Activated CD8-positive, alpha-beta memory T cell treated with anti-CD3 and anti-CD28 coated beads for 36 hours (primary cell): ENCODE data around the gene SIGLEC7. TPM values are rescaled to one million over a fixed set of nuclear protein-coding genes. Genes with fewer than 3 reads are reported as not detected.

Experiments
- CTCF ChIA-PET: fragments of 350-600 bp; sonication (Branson Sonifier 250); formaldehyde crosslinking; loops from one replicate; lab custom pipeline; 2021; ENCODE audit warnings: antibody characterized with exemption; lab: Charles Lee
- POLR2A ChIA-PET: fragments of 350-600 bp; sonication (Branson Sonifier 250); formaldehyde crosslinking; loops from one replicate; lab custom pipeline; 2021; ENCODE audit warnings: antibody characterized with exemption; lab: Charles Lee
- total RNA-seq, 2 experiments: library from RNA; stranded (reverse); gene quantifications; one replicate each; pipeline ENCODE4 v1.2.3, GENCODE V29; 2021

SIGLEC7 gene
- total RNA-seq, 2 experiments from 2014 or later, result not detected

DNA sequence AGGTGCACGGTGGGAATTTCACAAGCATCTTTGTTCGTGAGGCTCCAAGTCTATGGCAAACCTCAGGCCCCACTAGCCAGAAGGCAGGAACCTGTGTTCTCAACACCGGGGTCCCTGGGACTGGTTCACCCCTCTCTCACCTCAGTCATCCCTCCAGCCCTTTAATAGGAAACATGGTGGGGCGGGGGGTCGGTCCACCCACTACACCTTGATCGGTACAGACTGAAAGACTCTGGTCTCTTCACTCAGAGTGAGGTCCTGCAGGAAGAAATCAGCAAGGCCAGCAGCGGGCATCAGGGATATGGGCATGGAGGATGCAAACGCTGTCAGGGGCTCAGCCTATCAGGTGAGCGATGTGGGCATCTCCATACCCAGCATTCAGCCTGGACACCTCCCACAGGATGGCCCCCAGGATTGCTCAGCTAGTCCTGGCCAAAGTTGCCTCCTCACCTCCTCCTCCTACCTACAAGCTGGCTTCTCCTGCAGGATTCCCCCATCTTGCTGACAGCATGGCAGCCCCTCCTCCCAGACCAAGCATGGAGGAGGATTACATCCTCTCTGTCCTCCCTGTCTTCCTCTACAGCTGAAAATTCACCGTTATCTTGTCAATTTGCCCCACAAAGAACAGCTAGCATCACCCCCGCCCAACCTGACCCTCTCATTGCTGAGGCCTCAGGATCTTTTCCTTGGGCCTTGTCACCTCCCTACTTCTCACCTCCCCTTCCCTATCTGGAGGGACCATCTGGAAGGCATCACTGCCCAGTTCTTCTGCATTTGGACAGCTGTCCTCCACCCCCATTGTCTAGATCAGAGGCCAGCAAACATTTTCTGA is 45.5 kb downstream of the SIGLEC7 start:
- POLR2A ChIA-PET, result no interaction called here

DNA sequence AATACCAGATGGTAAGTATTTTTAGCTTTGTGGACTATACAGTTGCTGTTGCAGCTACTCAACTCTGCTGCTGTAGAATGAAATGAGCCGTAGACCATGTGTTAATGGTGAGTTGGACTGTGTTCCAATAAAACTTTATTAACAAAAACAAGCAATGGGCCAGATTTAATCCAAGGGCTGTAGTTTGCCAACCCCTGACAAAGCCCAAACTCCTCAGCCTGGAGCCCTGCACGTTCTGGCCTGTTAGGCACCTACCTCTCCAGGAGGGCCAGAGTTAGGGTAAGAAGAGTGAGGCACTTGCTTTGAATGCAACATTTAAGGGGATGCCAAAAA is 46.1 kb downstream of the SIGLEC7 start:
- ChIA-PET CTCF (interaction anchor here (1.2 kb wide), 1 partner anchor 93 kb away, joined by 3 read pairs; no protein-coding TSS in a partner anchor), POLR2A (no interaction called here)

More for the DNA sequence above, 45.5 kb downstream of the SIGLEC7 start:
- CTCF ChIA-PET, result interaction anchor here (1.2 kb wide), 1 partner anchor 93 kb away, joined by 3 read pairs; no protein-coding TSS in a partner anchor

DNA sequence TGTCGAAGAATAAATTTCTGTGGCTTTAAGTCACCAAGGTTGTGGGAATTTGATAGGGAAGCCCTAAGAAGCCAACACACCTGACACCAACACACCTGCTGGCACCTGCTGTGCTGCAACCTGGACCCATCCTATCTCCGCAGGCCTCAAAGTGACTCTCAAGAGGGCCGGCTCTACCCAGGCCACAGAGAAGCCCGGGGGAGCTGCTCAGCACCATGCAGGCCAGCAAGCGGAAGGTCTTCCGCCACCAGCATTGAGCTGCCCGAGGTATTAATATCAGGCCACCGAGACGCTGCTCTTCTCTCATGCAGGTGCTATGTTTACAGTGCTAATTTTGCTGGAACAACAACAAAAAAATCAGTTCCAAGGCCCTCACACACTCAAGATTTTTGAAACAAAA is 50.6 kb downstream of the SIGLEC7 start:
- POLR2A ChIA-PET, result no interaction called here
- CTCF ChIA-PET, result no interaction called here

DNA sequence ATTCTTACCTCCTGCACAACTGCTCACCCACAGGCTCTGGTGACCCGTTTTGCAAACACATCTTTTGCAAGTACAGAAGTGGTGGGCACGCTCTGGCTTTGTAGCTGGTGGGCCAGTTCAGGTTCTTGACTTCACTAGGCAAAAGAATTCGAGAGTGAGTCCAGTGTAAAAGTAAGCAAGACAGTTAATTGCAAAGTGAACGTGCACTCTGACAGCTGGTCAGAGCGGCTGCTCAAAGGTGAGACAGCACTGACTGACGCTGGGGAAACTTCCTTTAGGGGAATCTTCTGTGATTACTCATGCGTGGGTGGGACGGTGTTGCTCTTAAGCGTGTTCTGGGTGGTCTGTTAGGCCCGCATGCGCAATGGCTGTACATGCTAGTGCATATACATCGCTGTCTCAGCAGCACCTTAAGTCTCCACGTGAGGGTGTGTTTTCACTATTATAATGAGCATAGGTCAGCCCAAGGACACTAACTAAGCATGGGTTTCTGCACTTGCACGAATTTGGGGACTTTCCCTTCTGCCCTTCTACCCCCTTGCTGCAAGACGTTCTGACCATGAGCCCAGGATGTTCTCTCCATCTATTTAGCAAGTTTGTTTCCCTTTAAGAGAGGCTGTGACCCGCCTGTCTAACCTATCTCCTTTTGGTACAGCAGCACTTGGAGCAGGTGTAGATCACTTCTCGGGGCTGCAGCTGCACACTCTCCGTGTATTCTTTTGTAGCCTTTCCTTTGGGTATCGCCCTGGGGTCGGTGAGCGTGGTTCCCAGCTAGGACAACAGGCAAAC is 52.6 kb downstream of the SIGLEC7 start:
- POLR2A ChIA-PET, result no interaction called here
- CTCF ChIA-PET, result no interaction called here

DNA sequence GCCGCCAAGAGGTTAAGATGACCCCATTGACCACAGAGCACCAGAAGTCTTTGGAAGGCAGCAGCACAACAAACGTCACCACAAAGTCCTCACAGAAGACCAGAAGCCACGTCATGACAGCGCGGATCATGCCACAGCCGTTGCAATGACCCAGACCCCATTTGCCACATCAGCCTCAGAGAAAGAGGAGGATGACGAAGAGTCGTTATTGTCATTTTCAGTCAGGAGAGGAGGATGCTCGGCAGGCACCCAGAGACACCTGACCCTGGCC is 53.1 kb downstream of the SIGLEC7 start:
- CTCF ChIA-PET, result no interaction called here
- POLR2A ChIA-PET, result no interaction called here

DNA sequence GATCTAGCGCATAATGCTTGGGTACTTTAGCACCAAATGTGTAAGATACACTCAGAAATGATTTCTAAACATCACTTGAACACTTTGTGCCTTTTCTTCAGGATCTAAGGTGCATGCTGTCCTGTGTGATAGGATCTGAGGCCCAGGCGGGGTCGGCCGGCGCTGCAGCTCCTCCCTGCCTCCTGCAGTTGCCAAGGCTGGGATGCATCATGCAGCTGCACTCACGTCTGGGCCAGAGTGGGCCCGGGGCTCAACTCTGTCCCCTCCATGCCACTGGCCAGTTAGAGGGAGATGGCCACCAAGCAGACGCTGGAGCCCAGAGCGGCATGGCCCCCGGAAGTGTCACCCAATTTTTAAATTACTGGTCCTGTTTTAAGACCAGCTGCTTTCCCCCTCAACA is 53.5 kb downstream of the SIGLEC7 start:
- ChIA-PET POLR2A (no interaction called here), CTCF (no interaction called here)

DNA sequence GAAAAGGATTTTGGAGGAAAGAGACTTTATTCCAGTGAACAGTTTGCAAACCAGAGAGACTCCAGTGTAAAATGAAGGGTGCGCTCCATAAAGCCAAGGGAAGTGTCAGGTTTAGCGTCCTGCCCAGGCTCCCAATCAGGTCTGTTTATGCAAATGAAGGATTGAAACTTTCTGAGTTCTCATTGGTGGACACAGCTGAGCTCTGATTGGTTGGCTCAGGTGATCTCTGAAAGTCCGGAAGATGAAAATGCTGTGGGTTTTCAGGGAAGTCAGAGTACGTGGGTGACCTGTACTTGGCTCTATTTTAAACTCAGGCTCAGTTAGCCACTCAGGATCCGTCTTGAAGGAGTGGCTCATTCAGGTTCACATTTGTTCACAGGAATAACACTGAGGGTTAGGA is 54.1 kb downstream of the SIGLEC7 start:
- ChIA-PET POLR2A (no interaction called here), CTCF (no interaction called here)

DNA sequence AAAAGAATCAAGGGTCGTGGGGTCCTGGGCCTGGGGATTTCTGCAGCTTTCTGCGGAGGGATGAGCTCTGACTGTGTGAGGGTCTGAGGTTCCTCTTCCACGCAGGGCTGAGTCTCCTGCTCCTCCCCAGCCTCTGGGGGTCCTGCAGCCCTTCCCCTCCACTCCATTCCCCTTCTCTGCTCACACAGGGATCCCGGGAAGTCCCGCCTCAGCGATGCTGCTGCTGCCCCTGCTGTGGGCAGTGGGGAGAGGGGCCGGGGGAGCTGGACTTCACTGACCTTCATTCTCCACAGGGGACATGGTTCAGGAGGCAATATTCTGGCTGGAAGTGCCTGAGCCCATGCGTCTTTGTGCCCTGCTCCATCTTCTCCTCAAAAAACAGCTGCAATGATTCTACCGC is 56.5 kb downstream of the SIGLEC7 start:
- POLR2A ChIA-PET, result no interaction called here
- CTCF ChIA-PET, result no interaction called here

DNA sequence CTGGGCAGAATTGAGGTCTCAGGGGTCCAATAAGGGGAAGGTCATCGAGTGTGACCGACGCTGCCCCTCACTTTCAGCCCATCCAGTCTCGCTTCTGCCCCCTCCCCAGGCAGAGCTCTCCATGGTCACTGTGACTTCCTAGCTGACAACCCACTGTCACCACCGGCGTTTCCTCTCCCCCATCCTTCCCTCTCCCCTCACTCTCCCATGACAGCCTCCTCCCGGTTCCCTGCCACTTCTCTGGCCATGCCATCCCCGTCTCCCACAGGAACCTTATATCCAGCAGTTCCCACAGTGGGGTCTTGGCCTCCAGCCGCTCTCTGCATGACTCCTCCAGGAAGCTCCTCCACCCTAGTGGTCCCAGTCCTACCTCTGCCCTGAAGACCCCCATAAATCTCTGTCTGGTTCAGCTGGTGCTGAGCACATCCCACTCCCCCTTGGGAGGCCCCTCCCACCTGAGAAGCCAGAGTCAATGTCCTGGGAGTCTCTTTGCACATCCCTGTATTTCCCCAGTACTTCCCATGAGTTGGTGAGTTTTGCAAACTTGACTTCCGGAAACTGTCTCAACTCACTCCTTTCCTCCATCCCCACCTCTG is 58.1 kb downstream of the SIGLEC7 start:
- CTCF ChIA-PET, result no interaction called here
- POLR2A ChIA-PET, result no interaction called here

DNA sequence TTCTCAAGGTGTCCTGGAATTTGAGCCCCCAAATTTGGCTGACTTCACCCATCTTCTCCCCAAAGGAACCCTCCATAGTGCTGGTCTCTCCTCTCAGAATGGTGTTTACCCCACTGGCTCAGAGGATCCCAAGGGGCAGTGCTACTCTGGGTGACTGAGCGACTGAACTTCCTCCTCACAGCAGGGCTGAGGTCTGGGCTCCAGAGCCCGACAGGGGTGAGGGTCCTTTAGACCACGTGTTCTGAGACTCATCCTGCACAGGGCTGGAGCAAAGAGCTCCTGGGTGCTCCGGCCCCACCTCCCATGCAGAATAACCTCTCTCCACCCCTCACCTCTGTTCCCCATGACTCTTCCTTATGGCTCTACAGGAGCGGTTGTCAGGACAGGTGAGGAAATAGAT is 59.6 kb downstream of the SIGLEC7 start:
- ChIA-PET POLR2A (no interaction called here), CTCF (no interaction called here)

Other genes starting within 250 kb of the SIGLEC7 start
- gene KLK4, start 230.9 kb upstream of the SIGLEC7 start, total RNA-seq, result not detected
- not detected for gene KLK5, start 189.3 kb upstream of the SIGLEC7 start, total RNA-seq
- not detected for gene KLK6, start 172.7 kb upstream of the SIGLEC7 start, total RNA-seq
- gene KLK7, start 158.4 kb upstream of the SIGLEC7 start, total RNA-seq, result not detected
- gene KLK8, start 140.7 kb upstream of the SIGLEC7 start, total RNA-seq, result not detected
- not detected for gene KLK10, start 122.6 kb upstream of the SIGLEC7 start, total RNA-seq
- not detected for gene KLK11, start 115.7 kb upstream of the SIGLEC7 start, total RNA-seq
- gene KLK12, start 107.3 kb upstream of the SIGLEC7 start, total RNA-seq, result not detected
- gene KLK13, start 77.2 kb upstream of the SIGLEC7 start, total RNA-seq, result not detected
- gene KLK14, start 59.4 kb upstream of the SIGLEC7 start, total RNA-seq, result under 1 TPM; 0.21 to 0.57 TPM
- 10 to 100 TPM; 11.5 to 12.1 TPM for gene CTU1, start 33.9 kb upstream of the SIGLEC7 start, total RNA-seq
- under 1 TPM; 0.29 to 0.48 TPM for gene SIGLEC9, start 17.4 kb upstream of the SIGLEC7 start, total RNA-seq
- under 1 TPM in 1 of 2 experiments, not detected in 1; 0.13 TPM for gene CD33, start 82.8 kb downstream of the SIGLEC7 start, total RNA-seq
- gene SIGLECL1, start 108.8 kb downstream of the SIGLEC7 start, total RNA-seq, result not detected
- under 1 TPM; 0.19 to 0.21 TPM for gene IGLON5, start 169.3 kb downstream of the SIGLEC7 start, total RNA-seq
- 1 to 10 TPM; 3.3 to 3.8 TPM for gene VSIG10L, start 199.8 kb downstream of the SIGLEC7 start, total RNA-seq
- 100 to 1,000 TPM; 127 to 130 TPM for gene ETFB, start 224.1 kb downstream of the SIGLEC7 start, total RNA-seq
- 10 to 100 TPM; 21.6 to 22.3 TPM for gene CLDND2, start 226.7 kb downstream of the SIGLEC7 start, total RNA-seq
- gene NKG7, start 230.4 kb downstream of the SIGLEC7 start, total RNA-seq, result 100 to 1,000 TPM; 835 to 848 TPM
- gene LIM2, start 245.7 kb downstream of the SIGLEC7 start, total RNA-seq, result 1 to 10 TPM in 1 of 2 experiments, under 1 TPM in 1; 0.31 to 1.2 TPM
- under 1 TPM in 1 of 2 experiments, not detected in 1; 0.19 TPM for gene C19orf84, start 248.3 kb downstream of the SIGLEC7 start, total RNA-seq